Activated CD8-positive, alpha-beta memory T cell treated with anti-CD3 and anti-CD28 coated beads for 36 hours (primary cell): ENCODE measurements around the gene SMPX. TPM values are rescaled to one million over a fixed set of nuclear protein-coding genes. Genes with fewer than 3 reads are reported as not detected.

Experiments
- CTCF ChIA-PET: fragments of 350-600 bp; sonication (Branson Sonifier 250); formaldehyde crosslinking; loops from one replicate; lab custom pipeline; 2021; ENCODE audit warnings: antibody characterized with exemption; lab: Charles Lee
- POLR2A ChIA-PET: fragments of 350-600 bp; sonication (Branson Sonifier 250); formaldehyde crosslinking; loops from one replicate; lab custom pipeline; 2021; ENCODE audit warnings: antibody characterized with exemption; lab: Charles Lee
- total RNA-seq, 2 experiments: library from RNA; stranded (reverse); gene quantifications; one replicate each; pipeline ENCODE4 v1.2.3, GENCODE V29; 2021

Gene SMPX
- total RNA-seq, 2 experiments from 2014 or later = not detected

- ChIA-PET POLR2A (no interaction called here), CTCF (no interaction called here)
Measured at GRCh38 chrX:21666252-21666651, 91.7 kb downstream of the SMPX start.

GRCh38 chrX:21662761-21663160, 95.2 kb downstream of the SMPX start:
- CTCF ChIA-PET = no interaction called here
- POLR2A ChIA-PET = no interaction called here

GRCh38 chrX:21661316-21661715, 96.6 kb downstream of the SMPX start:
- CTCF ChIA-PET = no interaction called here
- POLR2A ChIA-PET = no interaction called here

- ChIA-PET POLR2A (no interaction called here), CTCF (no interaction called here)
Measured at GRCh38 chrX:21660156-21660555, 97.8 kb downstream of the SMPX start.

GRCh38 chrX:21659320-21659719, 98.6 kb downstream of the SMPX start:
- ChIA-PET POLR2A (no interaction called here), CTCF (no interaction called here)

GRCh38 chrX:21658746-21659145, 99.2 kb downstream of the SMPX start:
- CTCF ChIA-PET = no interaction called here
- POLR2A ChIA-PET = no interaction called here

GRCh38 chrX:21658152-21658737, 99.7 kb downstream of the SMPX start, which contains the start of gene KLHL34:
KLHL34 (minus strand) TSS chrX:21658330; CDS start chrX:21657788, 542 bp downstream.
- CTCF ChIA-PET = no interaction called here
- POLR2A ChIA-PET = no interaction called here

GRCh38 chrX:21657318-21658151, 100.4 kb downstream of the SMPX start:
- ChIA-PET CTCF (no interaction called here), POLR2A (no interaction called here)

- CTCF ChIA-PET = no interaction called here
- POLR2A ChIA-PET = no interaction called here
Measured at GRCh38 chrX:21656587-21657317, 101.2 kb downstream of the SMPX start.

Other genes starting within 250 kb of the SMPX start
- gene KLHL34, start 99.8 kb downstream of the SMPX start, total RNA-seq = under 1 TPM; 0.36 to 0.40 TPM
- gene MBTPS2, start 81.5 kb upstream of the SMPX start, total RNA-seq = 10 to 100 TPM; 10.6 to 10.9 TPM
- gene YY2, start 97.9 kb upstream of the SMPX start, total RNA-seq = 1 to 10 TPM; 2.0 to 2.1 TPM
- 100 to 1,000 TPM; 148 to 153 TPM for gene SMS, start 182.6 kb upstream of the SMPX start, total RNA-seq